Small intestine (tissue), 16 donors: ENCODE data around the gene MGP. TPM values are rescaled to one million over a fixed set of nuclear protein-coding genes. Genes with fewer than 3 reads are reported as not detected.
A peak's percentile ranks its signal among the peaks of the same experiment; 100 is the strongest.

ENCODE experiments used
- DNase-seq, 2 donors: peaks; one replicate each; pipeline versions ENCODE4 v3.0.0 to v3.0.0-alpha.2; 2013
- FAIRE-seq: peaks from 2 replicates; lab custom pipeline; 2012; peaks lifted over from hg19 to GRCh38; lab: Jason Lieb, UNC
- H3K27ac ChIP-seq, 3 donors: one replicate each; pipeline ENCODE4 v1.5.1; 2013; ENCODE audit warnings: low read length in 2 of 3, mild to moderate bottlenecking in 2 of 3, control low read depth in 1 of 3, inconsistent platforms in 1 of 3, low read depth in 1 of 3, moderate library complexity in 1 of 3
- H3K27me3 ChIP-seq, 3 donors: one replicate each; pipeline ENCODE4 v1.6.1; 2013; ENCODE audit warnings: low read length in 3 of 3, inconsistent platforms in 1 of 3; ENCODE audit not compliant: control insufficient read depth in 3 of 3, insufficient read depth in 3 of 3
- H3K36me3 ChIP-seq, 3 donors: one replicate each; pipeline ENCODE4 v1.6.1; 2013; ENCODE audit warnings: low read length in 3 of 3, inconsistent platforms in 1 of 3, low read depth in 1 of 3, mild to moderate bottlenecking in 1 of 3, moderate library complexity in 1 of 3; ENCODE audit not compliant: control insufficient read depth in 3 of 3, insufficient read depth in 2 of 3
- H3K4me1 ChIP-seq, 3 donors: one replicate each; pipeline ENCODE4 v1.6.1; 2013; ENCODE audit warnings: low read length in 2 of 3, inconsistent platforms in 1 of 3, low read depth in 1 of 3, mild to moderate bottlenecking in 1 of 3, moderate library complexity in 1 of 3; ENCODE audit not compliant: control insufficient read depth in 3 of 3, insufficient read depth in 2 of 3
- H3K4me3 ChIP-seq, 3 donors: one replicate each; pipeline ENCODE4 v1.5.1; 2013; ENCODE audit warnings: low read length in 3 of 3, control low read depth in 1 of 3, inconsistent platforms in 1 of 3, low read depth in 1 of 3, mild to moderate bottlenecking in 1 of 3, moderate library complexity in 1 of 3
- H3K9me3 ChIP-seq, 2 donors: one replicate each; pipeline ENCODE4 v1.6.1; 2013; ENCODE audit warnings: low read depth in 1 of 2, low read length in 1 of 2; ENCODE audit not compliant: control insufficient read depth in 2 of 2, insufficient read depth in 1 of 2
- WGBS, 3 donors: extraction: QIAGEN DNeasy Blood & Tissue Kit; methylation state at CpG; one replicate each; pipeline ENCODE4 v1.1.7; 2013; 5-methylcytosine and 5-hydroxymethylcytosine counted together
- long read RNA-seq, 10 donors: transcript quantifications; one replicate each; lab custom pipeline, GENCODE V29; 2026
- polyA plus RNA-seq, 4 donors: library from polyadenylated mRNA; stranded (reverse) in 3 of 4; unstranded in 1 of 4; fragments of 200-250 nt in 3 of 4; fragments of 120-200 nt in 1 of 4; gene quantifications; one replicate each; pipeline versions ENCODE4 v1.2.1 to v1.2.3, GENCODE V29; 2013
- donor health status: healthy with polysubstance abuse.
- donor health status: control.
- donor health status: control.
- donor health status: Bipolar disorder and iron deficiency.
- donor health status: healthy.

MGP gene
- 100 to 1,000 TPM in 1 of 4 donors, 10 to 100 TPM in 3; 10.6 to 268 (median 15.5) TPM for polyA plus RNA-seq
- long read RNA-seq, donor 1, transcript MGP-203 (4 exons, 1,405 nt), result major isoform, 53 of 53 reads
- long read RNA-seq, donor 1, partial matches to known transcripts, result 0 of 53 reads
- long read RNA-seq, donor 1, other reads (novel, unspliced or antisense), result 0 of 53 reads
- long read RNA-seq, donor 2, transcript MGP-203 (4 exons, 1,405 nt), result major isoform, 9 of 9 reads
- long read RNA-seq, donor 2, partial matches to known transcripts, result 0 of 9 reads
- long read RNA-seq, donor 2, other reads (novel, unspliced or antisense), result 0 of 9 reads
- long read RNA-seq, donor 3, transcript MGP-203 (4 exons, 1,405 nt), result major isoform, 48 of 48 reads
- long read RNA-seq, donor 3, partial matches to known transcripts, result 0 of 48 reads
- long read RNA-seq, donor 3, other reads (novel, unspliced or antisense), result 0 of 48 reads
- long read RNA-seq, donor 4, partial matches to known transcripts, result 0 of 2 reads
- long read RNA-seq, donor 4, other reads (novel, unspliced or antisense), result 0 of 2 reads
- long read RNA-seq, donor 5, partial matches to known transcripts, result 0 of 4 reads
- long read RNA-seq, donor 5, other reads (novel, unspliced or antisense), result 0 of 4 reads
- long read RNA-seq, donor 6, transcript MGP-203 (4 exons, 1,405 nt), result major isoform, 24 of 24 reads
- long read RNA-seq, donor 6, partial matches to known transcripts, result 0 of 24 reads
- long read RNA-seq, donor 6, other reads (novel, unspliced or antisense), result 0 of 24 reads
- long read RNA-seq, donor 7, result 0 reads
- long read RNA-seq, donor 8, transcript MGP-203 (4 exons, 1,405 nt), result major isoform, 23 of 23 reads
- long read RNA-seq, donor 8, partial matches to known transcripts, result 0 of 23 reads
- long read RNA-seq, donor 8, other reads (novel, unspliced or antisense), result 0 of 23 reads
- long read RNA-seq, donor 9, transcript MGP-203 (4 exons, 1,405 nt), result major isoform, 22 of 23 reads
- long read RNA-seq, donor 9, partial matches to known transcripts, result 0 of 23 reads
- long read RNA-seq, donor 9, other reads (novel, unspliced or antisense), result 0 of 23 reads
- long read RNA-seq, donor 10, transcript MGP-203 (4 exons, 1,405 nt), result major isoform, 125 of 132 reads
- long read RNA-seq, donor 10, partial matches to known transcripts, result 0 of 132 reads
- long read RNA-seq, donor 10, other reads (novel, unspliced or antisense), result 7 of 132 reads

DNA sequence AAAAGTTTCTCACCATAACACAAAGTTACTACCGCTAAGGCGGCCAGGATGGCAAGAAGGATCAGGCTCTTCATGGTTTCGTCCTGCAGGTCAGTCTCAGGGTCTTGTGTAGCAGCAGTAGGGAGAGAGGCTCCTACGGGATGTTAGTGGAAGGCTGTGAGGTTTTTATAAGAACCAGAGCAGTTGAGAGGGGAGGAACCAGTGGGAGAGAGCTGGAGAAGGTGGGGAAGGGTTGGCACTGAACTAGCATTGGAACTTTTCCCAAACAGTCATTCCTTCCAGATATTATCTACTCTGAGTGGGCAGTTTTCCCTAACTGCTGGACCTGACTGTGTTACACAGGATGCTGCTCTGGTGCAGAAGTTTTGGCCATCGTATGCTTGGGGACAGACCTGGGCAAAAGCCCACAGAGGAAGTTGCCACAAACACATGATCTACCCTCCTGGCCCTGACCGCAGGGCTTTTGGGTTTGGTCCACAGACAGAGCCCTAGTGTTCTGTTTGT is at the start of gene MGP:
Gene MGP (minus strand): TSS at position 137 of the 504 bp plus-strand sequence. CDS start 63 bp downstream, at position 74.
- Histone ChIP-seq H3K9me3 (no peaks in the 10 kb centered on the region), H3K36me3 (no peaks in the 10 kb centered on the region), H3K4me1 (no peaks in the 10 kb centered on the region), H3K27ac (peak within 1 kb of the TSS in 2 of 3 donors; percentile 43 to 68), H3K4me3 (peak within 1 kb of the TSS in 1 of 3 donors; percentile 18), H3K27me3 (peaks cover 0 to 5% (median 0%) of the 10 kb centered on the region in 3 donors)
- FAIRE-seq (no peak), DNase-seq (no peak)
- 53 to 80% (median 59%) methylated on average over 6 of the region's 6 CpGs for WGBS, 3 donors

DNA sequence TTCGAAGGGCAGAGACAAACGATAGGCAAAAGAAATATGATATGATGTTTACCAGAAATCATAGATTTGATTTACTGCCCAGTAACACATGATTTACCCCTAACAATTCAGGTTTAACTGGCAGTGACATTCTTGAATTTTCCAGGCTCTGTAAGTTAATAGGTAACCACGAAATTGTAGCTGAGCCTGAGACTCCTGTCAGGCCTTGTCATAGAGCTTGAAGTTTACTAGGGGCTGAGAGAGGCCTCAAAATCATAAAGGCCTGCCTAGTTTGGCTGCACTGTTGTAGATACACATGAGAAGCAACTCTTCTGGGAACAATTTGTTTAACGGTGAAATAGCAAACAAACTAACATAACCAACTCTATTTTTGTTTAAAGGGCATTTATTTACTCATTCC is 49.4 kb upstream of the MGP start:
- Histone ChIP-seq H3K27ac (peak overlapping the region in 1 of 3 donors; percentile 63), H3K27me3 (no peaks in the 10 kb centered on the region), H3K36me3 (no peaks in the 10 kb centered on the region), H3K4me1 (peaks cover 0 to 19% (median 0%) of the 10 kb centered on the region in 3 donors), H3K9me3 (no peaks in the 10 kb centered on the region), H3K4me3 (no peak overlapping the region)
- FAIRE-seq (no peak), DNase-seq (peak in 1 of 2 donors; percentile 76)
- WGBS, 3 donors, result 14 to 57% (median 38%) methylated on average over 4 of the region's 4 CpGs

DNA sequence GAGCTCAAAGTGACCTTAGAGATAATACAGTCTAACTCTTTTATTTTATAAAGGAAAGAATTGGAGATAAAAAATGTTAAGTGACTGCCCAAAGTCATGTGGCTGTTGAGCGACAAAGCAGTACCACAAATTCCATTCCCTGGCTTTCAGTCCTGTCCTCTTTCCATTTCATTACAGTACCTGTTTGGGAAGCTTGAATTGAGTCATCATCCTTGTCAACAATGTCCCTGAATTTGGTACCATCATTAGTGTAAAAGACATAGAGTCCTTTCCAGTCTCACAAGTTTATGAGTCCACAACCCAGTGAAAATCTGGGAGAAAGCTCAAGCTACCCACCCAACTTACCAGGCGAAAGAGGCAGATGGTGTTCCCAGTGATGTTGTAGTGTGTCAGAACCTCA is 48.9 kb upstream of the MGP start:
- Histone ChIP-seq H3K4me3 (no peak overlapping the region), H3K9me3 (no peaks in the 10 kb centered on the region), H3K27me3 (no peaks in the 10 kb centered on the region), H3K4me1 (peaks cover 0 to 19% (median 0%) of the 10 kb centered on the region in 3 donors), H3K36me3 (no peaks in the 10 kb centered on the region), H3K27ac (peak overlapping the region in 1 of 3 donors; percentile 63)
- no peak for FAIRE-seq
- WGBS, 3 donors, result 87 to 97% (median 92%) methylated on average over 2 of the region's 2 CpGs
- no peak for DNase-seq

DNA sequence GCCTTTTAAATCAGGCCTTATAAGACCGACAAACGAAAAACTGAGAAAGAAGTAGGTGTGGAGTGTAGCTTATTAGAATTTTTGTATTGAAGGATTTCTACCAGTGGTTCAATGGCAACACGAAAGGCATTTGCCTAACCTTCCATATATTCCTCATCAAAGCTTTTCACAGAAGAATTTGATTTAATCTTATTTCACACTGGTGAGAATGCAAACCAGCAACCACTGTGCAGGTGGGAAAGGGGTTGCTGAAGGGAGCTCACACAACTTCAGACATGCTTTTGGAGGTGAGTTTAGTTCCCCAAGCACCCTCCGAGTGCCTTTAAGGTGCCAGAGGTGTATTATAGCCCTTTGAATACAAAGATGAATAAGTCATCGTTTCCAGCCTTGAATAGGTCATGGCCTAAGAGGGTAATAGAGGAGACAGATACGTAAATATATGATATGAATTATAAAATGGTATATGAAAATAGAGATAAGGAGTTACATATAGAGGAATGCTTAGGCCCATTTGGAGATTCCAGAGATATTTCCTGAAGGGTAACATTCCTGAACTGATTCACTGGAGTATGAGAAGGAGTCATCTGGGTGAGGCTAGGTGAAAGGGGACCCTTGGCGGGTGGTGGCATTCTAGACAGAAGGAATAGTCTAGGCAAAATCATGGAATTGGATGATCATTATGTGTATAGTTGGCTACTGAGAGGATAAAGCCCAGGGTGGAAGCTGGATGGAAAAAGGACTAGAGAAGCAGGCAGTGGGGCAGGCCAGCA is 46.3 kb upstream of the MGP start:
- no peaks in the 10 kb centered on the region for H3K9me3 ChIP-seq
- peaks cover 0 to 22% (median 0%) of the 10 kb centered on the region in 3 donors for H3K4me1 ChIP-seq
- DNase-seq (no peak), FAIRE-seq (no peak)
- H3K27me3 ChIP-seq, result no peaks in the 10 kb centered on the region
- 88 to 92% (median 88%) methylated on average over 7 of the region's 7 CpGs for WGBS, 3 donors
- H3K4me3 ChIP-seq, result no peak overlapping the region
- H3K36me3 ChIP-seq, result no peaks in the 10 kb centered on the region
- H3K27ac ChIP-seq, result no peak overlapping the region

DNA sequence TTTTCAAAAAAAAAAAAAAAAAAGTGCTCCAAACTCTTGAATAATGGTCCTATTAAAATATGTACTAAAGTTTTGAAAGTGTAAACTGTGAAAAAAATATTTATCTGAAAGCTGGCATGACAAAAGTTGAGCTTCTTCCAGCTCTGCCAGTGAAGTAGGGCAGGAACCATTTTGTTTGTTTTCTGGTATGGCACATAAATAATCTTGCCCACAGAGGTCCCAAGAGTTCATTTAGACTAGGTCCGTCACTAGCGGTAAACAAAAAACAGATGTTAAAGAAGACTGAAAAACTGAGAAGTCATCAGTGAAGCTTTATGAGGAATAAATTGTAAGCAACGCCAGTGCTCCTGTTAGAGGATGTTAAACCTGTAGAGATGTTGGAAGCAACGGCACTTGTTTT is 45.7 kb upstream of the MGP start:
- DNase-seq (no peak), FAIRE-seq (no peak)
- no peak overlapping the region for H3K27ac ChIP-seq
- H3K9me3 ChIP-seq, result no peaks in the 10 kb centered on the region
- no peak overlapping the region for H3K4me3 ChIP-seq
- H3K27me3 ChIP-seq, result no peaks in the 10 kb centered on the region
- WGBS, 3 donors, result 77 to 87% (median 87%) methylated on average over 4 of the region's 4 CpGs
- peaks cover 0 to 22% (median 0%) of the 10 kb centered on the region in 3 donors for H3K4me1 ChIP-seq
- H3K36me3 ChIP-seq, result no peaks in the 10 kb centered on the region

DNA sequence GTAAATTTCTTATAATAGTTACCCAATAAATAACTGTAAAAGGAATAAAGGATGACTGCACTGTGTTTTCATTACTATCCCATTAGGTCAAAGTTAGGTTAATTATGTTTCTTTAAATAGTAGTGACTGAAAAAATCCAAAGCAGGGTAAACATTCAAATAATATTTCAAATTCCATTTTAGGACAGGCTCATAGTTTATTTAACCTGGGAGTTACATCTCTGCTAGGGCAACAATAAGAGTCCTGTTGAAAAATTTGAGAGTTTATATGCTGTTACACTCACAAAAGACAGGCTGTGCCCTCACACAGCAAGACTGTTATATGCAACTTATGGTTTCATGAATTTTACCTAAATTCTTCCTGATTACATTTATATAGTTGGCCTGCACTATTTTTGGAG is 44.6 kb upstream of the MGP start:
- Histone ChIP-seq H3K4me3 (no peak overlapping the region), H3K27ac (no peak overlapping the region), H3K9me3 (no peaks in the 10 kb centered on the region), H3K36me3 (no peaks in the 10 kb centered on the region), H3K4me1 (peaks cover 0 to 14% (median 0%) of the 10 kb centered on the region in 3 donors), H3K27me3 (no peaks in the 10 kb centered on the region)
- FAIRE-seq, result no peak
- DNase-seq, result no peak

DNA sequence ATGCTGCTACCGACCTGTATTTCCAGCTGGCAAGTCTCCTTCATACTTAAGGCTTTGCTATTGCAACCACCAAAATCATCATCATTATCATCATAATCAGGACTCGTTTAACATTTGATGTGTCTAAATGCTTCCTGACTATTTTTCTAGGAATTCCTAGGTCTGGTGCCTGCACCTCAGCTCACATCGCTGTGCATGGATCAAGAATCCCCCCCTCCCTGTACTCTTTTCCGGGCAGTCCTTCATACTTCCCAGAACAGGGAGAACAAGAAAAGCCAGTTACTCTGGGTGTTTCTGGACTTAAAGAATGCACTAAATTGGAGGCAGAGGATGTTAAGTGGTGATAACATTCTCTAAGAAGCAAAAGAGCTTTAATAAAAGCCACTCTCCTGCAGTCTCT is 43.3 kb upstream of the MGP start:
- FAIRE-seq (no peak), DNase-seq (peak in 1 of 2 donors; percentile 80)
- no peaks in the 10 kb centered on the region for H3K36me3 ChIP-seq
- no peak overlapping the region for H3K4me3 ChIP-seq
- WGBS, 3 donors, result 14 to 39% (median 31%) methylated on average over 4 of the region's 4 CpGs
- H3K9me3 ChIP-seq, result no peaks in the 10 kb centered on the region
- peaks cover 0 to 9% (median 0%) of the 10 kb centered on the region in 3 donors for H3K4me1 ChIP-seq
- no peak overlapping the region for H3K27ac ChIP-seq
- H3K27me3 ChIP-seq, result no peaks in the 10 kb centered on the region
